Measurements from ENCODE around the gene RNF212B. TPM values are rescaled to one million over a fixed set of nuclear protein-coding genes. Genes with fewer than 3 reads are reported as not detected.

Gene RNF212B
- total RNA-seq, 4 donors from 2014 or later = not detected

DNA sequence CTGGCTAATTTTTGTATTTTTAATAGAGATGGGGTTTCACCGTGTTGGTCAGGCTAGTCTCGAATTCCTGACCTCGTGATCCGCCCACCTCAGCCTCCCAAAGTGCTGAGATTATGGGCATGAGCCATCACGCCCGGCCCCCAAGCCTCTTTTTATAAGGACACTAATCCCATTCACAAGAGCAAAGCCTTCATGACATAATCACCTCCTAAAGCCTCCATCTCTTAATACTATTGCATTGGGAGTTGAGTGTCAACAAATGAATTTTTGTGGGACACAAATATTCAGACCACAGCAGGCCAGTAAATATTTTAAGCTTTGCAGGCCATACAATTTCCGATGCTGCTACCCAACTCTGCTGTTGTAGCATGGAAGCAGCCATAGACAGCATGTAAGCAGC lies 10.9 kb downstream of the RNF212B start:
- no peaks in the 10 kb centered on the region for H3K4me1 ChIP-seq
- TF ChIP-seq EP300 (IDR thresholded peaks at IDR 0.05; ENCODE audit: low read depth) = no peak
- TF ChIP-seq, protein P1, sequence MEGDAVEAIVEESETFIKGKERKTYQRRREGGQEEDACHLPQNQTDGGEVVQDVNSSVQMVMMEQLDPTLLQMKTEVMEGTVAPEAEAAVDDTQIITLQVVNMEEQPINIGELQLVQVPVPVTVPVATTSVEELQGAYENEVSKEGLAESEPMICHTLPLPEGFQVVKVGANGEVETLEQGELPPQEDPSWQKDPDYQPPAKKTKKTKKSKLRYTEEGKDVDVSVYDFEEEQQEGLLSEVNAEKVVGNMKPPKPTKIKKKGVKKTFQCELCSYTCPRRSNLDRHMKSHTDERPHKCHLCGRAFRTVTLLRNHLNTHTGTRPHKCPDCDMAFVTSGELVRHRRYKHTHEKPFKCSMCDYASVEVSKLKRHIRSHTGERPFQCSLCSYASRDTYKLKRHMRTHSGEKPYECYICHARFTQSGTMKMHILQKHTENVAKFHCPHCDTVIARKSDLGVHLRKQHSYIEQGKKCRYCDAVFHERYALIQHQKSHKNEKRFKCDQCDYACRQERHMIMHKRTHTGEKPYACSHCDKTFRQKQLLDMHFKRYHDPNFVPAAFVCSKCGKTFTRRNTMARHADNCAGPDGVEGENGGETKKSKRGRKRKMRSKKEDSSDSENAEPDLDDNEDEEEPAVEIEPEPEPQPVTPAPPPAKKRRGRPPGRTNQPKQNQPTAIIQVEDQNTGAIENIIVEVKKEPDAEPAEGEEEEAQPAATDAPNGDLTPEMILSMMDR (IDR thresholded peaks at IDR 0.05) = no peak
- no peak for TF ChIP-seq POLR2AphosphoS5 (IDR thresholded peaks at IDR 0.05)
- no peak for TF ChIP-seq POLR2A (IDR thresholded peaks at IDR 0.05)
- in situ Hi-C loops (cut with MboI; ENCODE audit: low pct_ligation_motif_present in 1 of 4, low pct_unique_long_range_greater_than_20kb in 1 of 4, low sequenced_read_pairs in 3 of 4) = no loop called here
- no peaks in the 10 kb centered on the region for H3K9me3 ChIP-seq
- H3K4me3 ChIP-seq = no peak overlapping the region
- H3K27ac ChIP-seq = no peak overlapping the region
- no peaks in the 10 kb centered on the region for H3K36me3 ChIP-seq
- H3K27me3 ChIP-seq = peaks cover 3% of the 10 kb centered on the region
- no peak for DNase-seq
- intact Hi-C loops (cut with DNase I; ENCODE audit: low total_unique reads) = no loop called here
- 60 to 89% methylated on average over 1 to 7 of the region's 7 CpGs for WGBS, 2 donors (ENCODE audit: low coverage in 1 of 2)

- H3K9me3 ChIP-seq = no peaks in the 10 kb centered on the region
- peaks cover 3% of the 10 kb centered on the region for H3K27me3 ChIP-seq
- intact Hi-C loops (cut with DNase I; ENCODE audit: low total_unique reads) (no loop called here), in situ Hi-C loops (cut with MboI; ENCODE audit: low pct_ligation_motif_present in 1 of 4, low pct_unique_long_range_greater_than_20kb in 1 of 4, low sequenced_read_pairs in 3 of 4) (loop anchor here in 1 of 4 donors (25.0 kb wide), 1 partner anchor 137 kb away; the partner anchor contains the start of gene CMTM5)
- H3K4me3 ChIP-seq = no peak overlapping the region
- no peak overlapping the region for H3K27ac ChIP-seq
- no peak for TF ChIP-seq POLR2A (IDR thresholded peaks at IDR 0.05)
- H3K36me3 ChIP-seq = no peaks in the 10 kb centered on the region
- 75 to 86% methylated on average over 6 of the region's 6 CpGs for WGBS, 2 donors (ENCODE audit: low coverage in 1 of 2)
- H3K4me1 ChIP-seq = no peaks in the 10 kb centered on the region
- DNase-seq = no peak
Observed at GRCh38 chr14:23249824-23250223, 12.1 kb downstream of the RNF212B start.

DNA sequence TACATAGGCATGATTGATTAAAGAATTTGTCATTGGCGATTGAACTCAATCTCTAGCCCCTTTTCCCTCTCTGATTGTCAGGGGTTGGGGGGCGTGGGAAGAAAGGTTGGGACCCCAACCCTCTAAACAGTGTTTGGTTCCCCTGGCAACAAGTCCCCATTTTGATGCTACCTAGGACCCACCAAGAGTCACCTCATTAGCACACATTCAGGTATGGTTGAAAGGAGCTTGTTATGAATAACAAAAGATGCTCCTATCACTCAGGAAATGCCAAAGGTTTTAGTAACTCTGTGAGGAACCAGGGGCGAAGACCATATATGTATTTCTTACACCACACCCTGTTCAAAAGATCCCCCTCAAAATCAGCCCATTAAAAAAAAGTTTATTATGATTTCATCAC lies 14.3 kb downstream of the RNF212B start:
- no peaks in the 10 kb centered on the region for H3K36me3 ChIP-seq
- intact Hi-C loops (cut with DNase I; ENCODE audit: low total_unique reads) (no loop called here), in situ Hi-C loops (cut with MboI; ENCODE audit: low pct_ligation_motif_present in 1 of 4, low pct_unique_long_range_greater_than_20kb in 1 of 4, low sequenced_read_pairs in 3 of 4) (loop anchor here in 1 of 4 donors (25.0 kb wide), 1 partner anchor 135 kb away; the partner anchor contains the start of gene CMTM5)
- H3K9me3 ChIP-seq = no peaks in the 10 kb centered on the region
- H3K27ac ChIP-seq = no peak overlapping the region
- no peaks in the 10 kb centered on the region for H3K4me1 ChIP-seq
- DNase-seq = no peak
- TF ChIP-seq, protein P1 (IDR thresholded peaks at IDR 0.05) = no peak
- TF ChIP-seq POLR2A (IDR thresholded peaks at IDR 0.05) = no peak
- no peak for TF ChIP-seq EP300 (IDR thresholded peaks at IDR 0.05; ENCODE audit: low read depth)
- TF ChIP-seq POLR2AphosphoS5 (IDR thresholded peaks at IDR 0.05) = no peak
- H3K27me3 ChIP-seq = peaks cover 3% of the 10 kb centered on the region
- 55 to 63% methylated on average over 2 to 3 of the region's 3 CpGs for WGBS, 2 donors (ENCODE audit: low coverage in 1 of 2)
- H3K4me3 ChIP-seq = no peak overlapping the region

DNA sequence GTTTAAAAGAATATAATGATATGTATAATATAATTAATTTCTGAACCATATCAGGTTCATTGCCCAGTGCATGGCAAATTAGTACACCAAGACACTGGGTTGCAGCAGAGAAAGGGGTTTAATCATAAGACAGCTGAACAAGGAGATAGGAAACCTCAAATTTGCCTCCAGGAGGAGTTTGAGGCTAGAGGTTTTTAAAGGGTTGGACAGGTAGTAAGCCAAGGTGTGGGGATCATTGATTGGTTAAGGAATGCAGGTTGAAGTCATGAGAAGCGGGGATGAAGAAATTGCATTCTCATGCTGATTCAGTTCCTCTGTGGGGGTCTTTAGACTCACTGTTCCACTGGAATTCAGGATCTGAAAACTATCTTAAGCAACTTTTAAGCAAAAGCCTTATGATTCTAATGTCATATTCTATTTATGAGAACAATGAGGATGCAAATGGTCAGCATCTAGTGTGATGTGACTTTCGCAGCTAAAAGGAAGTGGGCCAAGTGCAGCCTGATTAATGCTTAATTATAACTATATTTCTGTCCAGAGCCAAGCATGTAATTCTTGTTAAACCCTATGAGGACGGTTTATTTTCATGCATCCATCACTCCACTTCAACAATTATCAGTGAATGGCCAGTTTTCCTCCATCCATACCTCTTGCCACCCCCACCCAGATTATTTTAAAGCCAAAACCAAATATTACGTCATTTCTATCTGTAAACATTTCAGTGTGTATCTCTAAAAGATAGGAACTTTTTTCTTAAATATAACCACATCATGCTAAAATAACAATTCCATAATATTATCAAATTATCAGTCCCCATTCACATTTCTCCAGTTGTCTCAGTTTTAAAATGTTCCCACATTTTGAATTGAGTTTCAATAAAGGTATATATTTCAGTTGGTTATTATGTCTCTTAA lies 14.9 kb downstream of the RNF212B start:
- Histone ChIP-seq H3K4me3 (no peak overlapping the region), H3K9me3 (no peaks in the 10 kb centered on the region), H3K4me1 (no peaks in the 10 kb centered on the region), H3K27ac (no peak overlapping the region), H3K27me3 (peaks cover 3% of the 10 kb centered on the region), H3K36me3 (no peaks in the 10 kb centered on the region)
- no peak for DNase-seq
- intact Hi-C loops (cut with DNase I; ENCODE audit: low total_unique reads) = no loop called here
- TF ChIP-seq, protein P1 (IDR thresholded peaks at IDR 0.05) = no peak
- no peak for TF ChIP-seq EP300 (IDR thresholded peaks at IDR 0.05; ENCODE audit: low read depth)
- no peak for TF ChIP-seq POLR2AphosphoS5 (IDR thresholded peaks at IDR 0.05)
- TF ChIP-seq POLR2A (IDR thresholded peaks at IDR 0.05) = no peak
- in situ Hi-C loops (cut with MboI; ENCODE audit: low pct_ligation_motif_present in 1 of 4, low pct_unique_long_range_greater_than_20kb in 1 of 4, low sequenced_read_pairs in 3 of 4) = loop anchor here in 1 of 4 donors (25.0 kb wide), 1 partner anchor 135 kb away; the partner anchor contains the start of gene CMTM5
- WGBS, 2 donors (ENCODE audit: low coverage in 1 of 2) = 66 to 86% methylated on average over 4 of the region's 4 CpGs

All from transverse colon (tissue), 4 donors.